ENCODE results near the gene ZNF555. TPM values are rescaled to one million over a fixed set of nuclear protein-coding genes. Genes with fewer than 3 reads are reported as not detected.

ZNF555 gene
- total RNA-seq, 4 donors from 2014 or later = 4.6 to 22.7 (median 17.7) TPM

DNA sequence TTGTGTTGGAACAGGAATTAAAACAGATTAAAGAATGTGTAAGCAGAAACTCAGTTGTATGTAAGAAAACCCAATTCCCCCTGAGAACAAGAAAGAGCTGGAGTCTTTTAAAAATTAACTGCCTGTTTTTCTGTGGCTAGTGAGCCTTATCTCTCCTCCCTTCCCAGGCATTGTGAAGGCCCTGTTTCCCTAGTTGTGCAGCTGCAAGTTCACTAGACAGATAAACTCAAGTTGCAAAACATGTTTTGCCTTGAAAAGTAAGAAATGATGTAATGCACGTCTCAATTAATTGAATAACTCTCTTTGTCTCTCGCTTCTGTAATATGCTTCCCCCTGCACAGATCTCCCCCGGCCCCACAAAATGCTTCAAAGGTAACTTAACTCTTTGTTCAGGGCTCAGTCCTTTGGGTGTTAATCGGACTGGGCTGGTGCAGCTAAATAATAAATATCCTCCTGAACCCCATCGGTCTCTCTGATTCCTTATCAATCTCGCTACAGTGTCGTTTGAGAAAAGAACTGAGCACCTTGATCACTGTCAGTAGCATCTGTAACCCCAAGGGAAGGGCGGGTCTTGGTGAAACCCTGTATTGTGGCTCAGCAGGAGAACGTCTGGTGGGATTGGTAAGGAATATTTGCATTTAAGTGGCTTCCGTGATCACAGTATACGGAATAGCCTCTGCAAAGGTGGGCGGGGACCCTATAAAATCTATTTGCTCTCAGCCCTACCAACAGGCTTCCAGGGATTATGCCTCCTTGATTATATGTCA lies 24.2 kb downstream of the ZNF555 start:
- H3K4me1 ChIP-seq = no peaks in the 10 kb centered on the region
- intact Hi-C loops (cut with DNase I; ENCODE audit: low total_unique reads) = no loop called here
- TF ChIP-seq, protein P1, sequence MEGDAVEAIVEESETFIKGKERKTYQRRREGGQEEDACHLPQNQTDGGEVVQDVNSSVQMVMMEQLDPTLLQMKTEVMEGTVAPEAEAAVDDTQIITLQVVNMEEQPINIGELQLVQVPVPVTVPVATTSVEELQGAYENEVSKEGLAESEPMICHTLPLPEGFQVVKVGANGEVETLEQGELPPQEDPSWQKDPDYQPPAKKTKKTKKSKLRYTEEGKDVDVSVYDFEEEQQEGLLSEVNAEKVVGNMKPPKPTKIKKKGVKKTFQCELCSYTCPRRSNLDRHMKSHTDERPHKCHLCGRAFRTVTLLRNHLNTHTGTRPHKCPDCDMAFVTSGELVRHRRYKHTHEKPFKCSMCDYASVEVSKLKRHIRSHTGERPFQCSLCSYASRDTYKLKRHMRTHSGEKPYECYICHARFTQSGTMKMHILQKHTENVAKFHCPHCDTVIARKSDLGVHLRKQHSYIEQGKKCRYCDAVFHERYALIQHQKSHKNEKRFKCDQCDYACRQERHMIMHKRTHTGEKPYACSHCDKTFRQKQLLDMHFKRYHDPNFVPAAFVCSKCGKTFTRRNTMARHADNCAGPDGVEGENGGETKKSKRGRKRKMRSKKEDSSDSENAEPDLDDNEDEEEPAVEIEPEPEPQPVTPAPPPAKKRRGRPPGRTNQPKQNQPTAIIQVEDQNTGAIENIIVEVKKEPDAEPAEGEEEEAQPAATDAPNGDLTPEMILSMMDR (IDR thresholded peaks at IDR 0.05) = no peak
- no peak for TF ChIP-seq POLR2A (IDR thresholded peaks at IDR 0.05)
- no peaks in the 10 kb centered on the region for H3K9me3 ChIP-seq
- H3K27me3 ChIP-seq = no peaks in the 10 kb centered on the region
- H3K4me3 ChIP-seq = no peak overlapping the region
- H3K27ac ChIP-seq = no peak overlapping the region
- H3K36me3 ChIP-seq = no peaks in the 10 kb centered on the region
- DNase-seq = no peak

DNA sequence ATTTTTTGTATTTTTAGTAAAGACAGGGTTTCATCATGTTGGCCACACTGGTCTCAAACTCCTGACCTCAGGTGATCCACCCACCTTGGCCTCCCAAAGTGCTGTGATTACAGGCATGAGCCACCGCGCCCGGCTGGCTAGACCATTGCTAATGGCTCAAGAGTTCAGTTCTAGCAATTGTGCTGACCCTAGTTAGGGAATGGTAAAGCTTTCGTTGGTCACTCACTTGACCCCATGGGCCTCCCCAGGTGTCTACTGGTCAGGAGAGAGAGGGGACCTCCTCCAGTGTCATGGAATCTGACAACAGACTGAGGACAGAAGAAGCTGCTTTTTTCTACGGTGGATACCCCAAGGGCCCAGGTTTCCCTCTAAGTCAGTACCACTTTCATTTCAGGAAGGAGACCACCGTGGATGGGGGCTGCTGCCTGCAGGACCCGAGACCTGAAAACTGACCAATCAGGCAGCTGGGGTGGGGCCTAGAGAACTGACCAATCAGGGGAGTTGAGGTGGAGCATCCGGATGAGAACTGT lies 25.3 kb downstream of the ZNF555 start:
- no peaks in the 10 kb centered on the region for H3K27me3 ChIP-seq
- TF ChIP-seq POLR2A (IDR thresholded peaks at IDR 0.05) = no peak
- TF ChIP-seq, protein P1 (IDR thresholded peaks at IDR 0.05) = no peak
- no peaks in the 10 kb centered on the region for H3K9me3 ChIP-seq
- H3K4me1 ChIP-seq = no peaks in the 10 kb centered on the region
- H3K4me3 ChIP-seq = peak overlapping the region in 1 of 2 donors; percentile 18
- H3K27ac ChIP-seq = no peak overlapping the region
- intact Hi-C loops (cut with DNase I; ENCODE audit: low total_unique reads) = no loop called here
- H3K36me3 ChIP-seq = no peaks in the 10 kb centered on the region
- no peak for DNase-seq

DNA sequence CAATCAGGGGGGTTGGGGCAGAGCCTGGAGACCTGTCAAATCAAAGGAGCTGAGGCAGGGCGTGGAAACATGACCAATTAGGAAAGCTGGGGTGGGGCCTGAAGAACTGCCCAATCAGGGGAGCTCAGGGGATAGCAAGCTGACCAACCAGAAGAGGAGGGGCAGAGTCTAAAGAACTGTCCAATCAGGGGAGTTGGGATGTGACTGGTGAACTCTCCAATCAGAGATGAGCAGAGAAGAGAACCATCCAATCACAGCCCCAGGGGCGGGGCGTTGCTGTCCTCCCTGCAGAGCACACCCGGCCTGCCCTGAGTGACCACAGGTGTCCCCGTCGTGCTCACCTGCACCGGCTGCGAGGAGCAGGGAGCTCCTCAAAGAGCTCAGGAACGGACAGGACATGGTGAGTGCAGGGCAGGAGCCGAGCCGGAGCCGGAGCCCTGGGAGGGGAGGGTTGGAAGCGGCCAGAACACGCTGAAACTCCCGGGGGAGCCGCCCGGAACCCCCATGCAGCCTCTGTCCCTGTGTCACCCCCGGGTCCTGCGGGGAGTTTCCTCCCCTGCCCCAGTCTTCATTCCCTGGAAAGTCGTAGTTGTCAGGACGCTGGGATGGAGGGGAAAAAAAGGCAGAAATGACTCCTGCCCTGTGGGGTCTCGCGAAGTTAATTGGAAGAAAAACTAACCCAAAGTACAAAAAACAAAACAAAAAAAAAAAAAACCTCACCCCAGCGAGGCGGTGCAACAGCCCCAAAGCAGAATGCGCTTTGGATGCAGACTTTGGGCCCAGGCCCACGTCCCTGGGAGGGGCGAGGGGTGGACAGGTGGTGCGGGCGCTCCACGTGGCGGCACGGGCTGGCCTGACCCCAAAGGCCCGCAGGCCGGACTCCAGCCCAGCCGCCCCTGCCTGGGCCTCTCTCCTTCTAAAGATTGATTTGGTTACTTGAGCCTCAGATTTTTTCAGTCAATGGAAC lies 26.0 kb downstream of the ZNF555 start, which contains the start of gene ZNF556:
ZNF556 (plus strand) TSS at position 311 of the 967 bp plus-strand sequence; CDS start at position 398, 87 bp downstream.
- TF ChIP-seq, protein P1 (IDR thresholded peaks at IDR 0.05) = no peak
- no peak for TF ChIP-seq POLR2A (IDR thresholded peaks at IDR 0.05)
- H3K4me1 ChIP-seq = no peaks in the 10 kb centered on the region
- no peaks in the 10 kb centered on the region for H3K36me3 ChIP-seq
- intact Hi-C loops (cut with DNase I; ENCODE audit: low total_unique reads) = no loop called here
- H3K27ac ChIP-seq = no peak within 1 kb of the TSS
- DNase-seq = peak in 1 of 2 donors; percentile 32
- no peaks in the 10 kb centered on the region for H3K9me3 ChIP-seq
- H3K27me3 ChIP-seq = no peaks in the 10 kb centered on the region
- H3K4me3 ChIP-seq = peak within 1 kb of the TSS in 1 of 2 donors; percentile 40

DNA sequence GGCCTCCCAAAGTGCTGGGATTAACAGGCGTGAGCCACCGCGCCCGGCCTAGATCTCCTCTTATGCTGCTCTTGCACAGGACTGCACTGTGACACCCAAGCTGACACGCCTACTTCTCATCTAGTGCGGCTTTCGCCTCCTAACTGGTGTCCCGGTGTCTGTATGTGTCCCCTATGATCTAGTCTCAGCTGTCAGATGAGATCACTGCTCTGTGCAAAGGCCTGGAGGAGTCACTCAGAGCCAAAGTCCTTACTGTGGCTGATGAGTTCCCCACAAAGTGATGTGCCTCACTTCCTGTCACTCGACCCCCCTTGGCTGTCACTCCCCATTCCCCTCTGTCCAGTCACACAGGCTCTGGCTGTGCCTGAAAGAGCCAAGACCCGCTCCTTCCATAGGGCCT lies 28.3 kb downstream of the ZNF555 start:
- DNase-seq = no peak
- no peaks in the 10 kb centered on the region for H3K27me3 ChIP-seq
- intact Hi-C loops (cut with DNase I; ENCODE audit: low total_unique reads) = no loop called here
- no peak overlapping the region for H3K27ac ChIP-seq
- H3K36me3 ChIP-seq = no peaks in the 10 kb centered on the region
- TF ChIP-seq, protein P1 (IDR thresholded peaks at IDR 0.05) = no peak
- TF ChIP-seq POLR2A (IDR thresholded peaks at IDR 0.05) = no peak
- H3K9me3 ChIP-seq = no peaks in the 10 kb centered on the region
- H3K4me1 ChIP-seq = no peaks in the 10 kb centered on the region
- no peak overlapping the region for H3K4me3 ChIP-seq

All from uterus (tissue), 4 donors.